Fibroblast of skin of back (primary cell): ENCODE results near the gene PDE6H.

Experiments
- DNase-seq: peaks from one replicate; pipeline ENCODE4 v3.0.0-alpha.2; 2013

The PDE6H gene

DNA sequence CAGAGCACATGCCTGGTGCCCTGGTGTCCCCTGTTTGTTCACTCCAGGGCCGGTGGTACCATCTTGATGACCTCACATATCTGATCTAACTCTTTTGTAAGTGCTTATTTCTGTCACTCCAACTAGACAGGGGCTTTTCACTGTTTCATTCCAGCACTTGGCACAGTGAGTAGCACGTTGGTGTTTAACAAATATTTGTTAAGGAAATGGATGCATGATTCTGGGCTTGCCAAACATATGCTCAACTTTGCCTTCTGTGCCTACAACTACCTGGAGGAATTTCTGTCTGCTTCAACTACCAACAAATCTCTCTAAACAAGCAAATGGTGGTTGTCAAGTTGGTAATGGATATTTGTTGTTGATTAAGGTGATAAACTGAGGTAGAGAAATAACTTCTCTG, 31.6 kb downstream of the PDE6H start:
- DNase-seq = no peak

- DNase-seq = no peak
Measured at GRCh38 chr12:15005064-15005463, 32.2 kb downstream of the PDE6H start.

GRCh38 chr12:15007551-15007950, 34.7 kb downstream of the PDE6H start:
- no peak for DNase-seq

DNA sequence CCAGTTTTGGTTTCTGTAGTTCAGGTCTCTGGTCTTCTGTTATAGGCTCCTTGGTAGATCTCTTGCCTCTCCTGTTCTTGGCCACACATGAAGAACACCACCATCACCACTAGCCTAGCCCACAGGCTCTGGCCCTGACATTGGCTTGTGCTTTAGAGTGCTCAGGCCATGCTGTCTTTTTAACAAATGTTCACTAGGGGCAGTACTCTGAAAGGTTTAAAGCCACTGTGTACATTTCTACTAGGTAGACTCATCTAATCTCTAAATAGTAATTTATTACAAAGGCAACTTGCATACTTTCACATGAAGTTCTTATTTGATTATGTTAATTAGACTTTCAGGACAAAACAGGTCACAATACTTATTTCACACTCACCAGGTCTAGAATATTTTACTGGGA, 38.3 kb downstream of the PDE6H start:
- DNase-seq = no peak

- no peak for DNase-seq
Measured at GRCh38 chr12:15013634-15014179, 40.9 kb downstream of the PDE6H start.

GRCh38 chr12:15014708-15015107, 41.9 kb downstream of the PDE6H start:
- no peak for DNase-seq

GRCh38 chr12:15015121-15015520, 42.3 kb downstream of the PDE6H start:
- DNase-seq = no peak

GRCh38 chr12:15020156-15020555, 47.3 kb downstream of the PDE6H start:
- DNase-seq = no peak
